HG02798 (cell line): ENCODE data around the gene LYZ.
"Not testable (repeated sequence)": the region's sequence is repeated elsewhere in the genome, so short reads cannot be mapped to it uniquely, and the experiment has no call there.

Experiments used
- ATAC-seq: cut with Tn5 transposase; IDR thresholded peaks from one replicate; pipeline ENCODE4 v1.9.1; 2021; ENCODE audit warnings: mild to moderate bottlenecking; ENCODE audit not compliant: unreplicated experiment, poor library complexity

The LYZ gene

GRCh38 chr12:69348162-69348938 lies at the start of gene LYZ:
TSS of gene LYZ (plus strand) at chr12:69348381. CDS start at chr12:69348409, 28 bp downstream.
- ATAC-seq: no peak

- no peak for ATAC-seq
Observed at GRCh38 chr12:69298947-69299346, 49.2 kb upstream of the LYZ start.

DNA sequence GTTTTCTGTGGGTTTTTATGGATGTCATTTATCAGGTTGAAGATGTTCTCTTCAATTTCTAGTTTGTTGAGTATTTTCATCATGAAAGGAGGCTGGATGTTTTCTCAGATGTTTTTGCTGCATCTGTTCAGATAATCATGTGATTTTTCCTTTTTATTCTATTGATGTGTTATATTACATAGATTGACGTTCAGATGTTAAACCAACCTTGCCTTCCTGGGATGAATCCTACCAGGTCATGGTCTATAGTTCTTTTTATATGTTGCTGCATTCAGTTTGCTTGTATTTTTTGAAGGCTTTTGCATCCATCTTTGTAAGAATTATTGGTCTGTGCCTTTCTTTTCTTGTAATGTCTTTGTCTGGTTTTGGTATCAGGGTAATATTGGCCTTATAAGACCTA lies 43.9 kb upstream of the LYZ start:
- no peak for ATAC-seq

- no peak for ATAC-seq
Observed at GRCh38 chr12:69309461-69309860, 38.7 kb upstream of the LYZ start.

GRCh38 chr12:69313209-69313608 lies 35.0 kb upstream of the LYZ start:
- no peak for ATAC-seq

GRCh38 chr12:69316784-69317183 lies 31.4 kb upstream of the LYZ start:
- ATAC-seq: not testable (repeated sequence)

DNA sequence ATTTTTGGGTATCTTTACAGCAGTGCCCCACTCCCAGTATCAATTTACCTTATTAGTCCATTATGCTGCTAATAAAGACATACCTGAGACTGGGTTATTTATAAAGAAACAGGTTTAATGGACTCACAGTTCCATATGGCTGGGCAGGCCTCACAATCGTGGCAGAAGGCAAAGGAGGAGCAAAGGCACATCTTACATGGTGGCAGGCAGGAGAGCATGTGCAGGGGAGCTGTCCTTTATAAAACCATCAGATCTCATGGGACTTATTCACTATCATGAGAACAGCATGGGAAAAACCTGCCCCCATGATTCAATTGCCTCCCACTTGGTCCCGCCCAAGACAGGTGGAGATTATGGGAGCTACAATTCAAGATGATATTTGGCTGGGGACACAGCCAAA lies 30.9 kb upstream of the LYZ start:
- ATAC-seq: not testable (repeated sequence)

DNA sequence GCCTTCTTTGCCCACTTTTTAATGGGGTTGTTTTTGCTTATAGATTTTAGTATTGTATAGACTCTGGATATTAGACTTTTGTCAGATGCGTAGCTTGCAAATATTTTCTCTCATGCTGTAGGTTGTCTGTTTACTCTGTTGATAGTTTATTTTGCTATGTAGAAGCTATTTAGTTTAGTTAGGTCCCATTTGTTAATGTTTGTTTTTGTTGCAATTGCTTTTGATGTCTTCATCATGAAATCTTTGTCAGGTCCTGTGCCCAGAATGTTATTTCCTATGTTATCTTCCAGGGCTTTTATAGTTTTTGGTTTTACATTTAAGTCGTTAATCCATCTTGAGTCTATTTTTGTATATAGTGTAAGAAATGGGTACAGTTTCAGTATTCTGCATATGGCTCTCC lies 30.0 kb upstream of the LYZ start:
- ATAC-seq: no peak

DNA sequence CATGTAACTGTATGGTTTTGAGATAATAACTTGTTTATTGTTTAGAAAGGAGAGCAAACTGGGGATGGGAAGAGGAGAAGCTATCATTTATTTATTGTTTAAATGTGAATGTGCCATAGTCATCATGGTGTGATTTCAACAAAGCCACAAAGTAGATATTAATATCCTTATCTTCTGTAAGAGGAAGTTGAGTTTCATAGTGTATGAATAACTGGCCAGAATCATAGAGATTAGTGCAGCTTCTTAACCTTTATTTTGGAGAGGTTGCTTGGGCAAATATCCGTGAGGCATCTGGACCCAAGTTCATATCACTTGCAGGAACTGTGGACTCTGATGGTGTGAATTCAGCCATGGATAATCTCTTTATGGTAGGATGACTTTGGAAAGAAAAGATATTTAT lies 26.8 kb upstream of the LYZ start:
- no peak for ATAC-seq

DNA sequence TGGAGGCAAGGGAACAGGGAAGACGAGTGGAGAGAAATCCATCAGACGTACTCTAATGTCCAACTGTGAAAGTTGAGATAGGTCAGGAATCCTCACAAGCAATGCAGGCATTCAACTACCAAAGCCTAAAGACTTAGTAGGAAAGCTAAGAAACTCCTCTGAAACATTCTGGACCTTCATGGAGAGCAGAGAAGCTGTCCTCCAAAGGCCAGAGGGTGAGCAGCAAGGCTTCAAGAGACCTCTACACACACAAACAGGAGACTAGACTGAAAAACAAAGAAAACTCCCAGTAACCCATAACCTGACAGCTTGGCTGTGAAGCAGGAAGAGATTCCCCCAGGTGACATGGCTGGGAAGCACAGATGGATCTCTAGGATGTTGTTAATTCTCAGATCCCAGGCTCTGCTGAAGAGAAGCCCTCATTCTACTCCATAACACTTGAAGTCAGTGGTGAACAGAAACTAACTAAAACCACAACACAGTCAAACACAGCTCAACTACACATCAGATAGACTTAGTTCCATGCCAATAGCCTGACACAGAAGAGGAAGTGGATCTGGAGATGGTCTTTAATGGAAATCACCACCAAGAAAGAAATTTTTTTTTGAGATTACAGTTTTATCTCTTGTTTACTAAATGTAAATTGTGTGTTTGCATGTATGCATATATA lies 23.2 kb upstream of the LYZ start:
- ATAC-seq: peak; percentile 89

DNA sequence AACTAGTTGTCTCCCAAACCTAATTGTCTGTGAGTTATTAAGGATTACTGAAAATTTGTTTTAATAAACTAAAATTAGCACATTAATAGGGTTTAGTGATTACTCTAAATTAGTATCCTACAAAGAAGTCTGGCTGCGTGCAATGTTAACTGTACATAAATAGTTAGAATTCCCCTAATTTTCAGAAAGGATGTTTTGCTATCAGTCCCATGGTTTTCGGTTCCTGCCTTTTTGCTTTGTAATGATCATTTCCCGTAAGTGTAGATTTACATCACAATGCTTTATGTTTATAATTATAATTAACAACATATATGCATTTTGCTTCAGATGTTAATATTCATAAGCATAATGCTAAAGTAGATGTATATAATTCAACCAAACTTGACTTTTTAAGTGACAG lies 19.8 kb upstream of the LYZ start:
- no peak for ATAC-seq

DNA sequence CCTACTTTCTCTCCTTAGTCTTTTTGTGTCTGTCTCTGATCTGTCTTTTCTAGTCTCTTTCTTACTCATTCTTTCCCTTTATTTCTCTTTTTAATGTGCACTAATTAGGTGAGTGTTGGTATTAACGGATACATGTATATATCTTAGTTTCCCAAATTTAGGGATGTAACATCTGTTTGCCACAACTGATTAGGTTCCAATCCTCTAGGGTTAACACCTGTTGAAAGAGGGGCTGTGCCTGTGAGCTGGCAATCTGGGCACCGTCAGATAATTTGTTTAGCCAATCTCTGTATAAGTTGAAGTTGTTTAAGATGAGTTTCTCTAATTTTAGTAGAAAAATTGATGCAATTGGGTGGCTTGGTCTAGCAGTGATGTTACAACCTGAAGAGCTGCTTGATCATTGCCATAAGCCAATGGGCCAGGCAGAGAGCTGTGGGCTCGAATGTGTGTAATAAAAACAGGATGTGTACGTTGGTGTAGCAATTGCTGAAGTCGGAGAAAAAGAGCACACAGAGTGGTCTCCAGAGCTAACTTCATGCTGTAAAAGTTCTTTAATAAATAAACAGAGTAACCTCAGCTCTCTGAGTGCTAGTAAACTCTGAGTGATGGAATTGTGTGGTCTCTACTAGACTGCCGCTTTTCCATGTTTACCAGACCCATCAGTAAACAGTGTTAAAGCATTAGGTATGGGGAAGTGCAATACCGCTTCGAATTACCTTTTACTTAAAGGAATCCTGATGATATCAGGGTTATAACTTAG lies 18.3 kb upstream of the LYZ start:
- ATAC-seq: no peak

- peak; percentile 91 for ATAC-seq
Observed at GRCh38 chr12:69330475-69331473, 17.4 kb upstream of the LYZ start.

DNA sequence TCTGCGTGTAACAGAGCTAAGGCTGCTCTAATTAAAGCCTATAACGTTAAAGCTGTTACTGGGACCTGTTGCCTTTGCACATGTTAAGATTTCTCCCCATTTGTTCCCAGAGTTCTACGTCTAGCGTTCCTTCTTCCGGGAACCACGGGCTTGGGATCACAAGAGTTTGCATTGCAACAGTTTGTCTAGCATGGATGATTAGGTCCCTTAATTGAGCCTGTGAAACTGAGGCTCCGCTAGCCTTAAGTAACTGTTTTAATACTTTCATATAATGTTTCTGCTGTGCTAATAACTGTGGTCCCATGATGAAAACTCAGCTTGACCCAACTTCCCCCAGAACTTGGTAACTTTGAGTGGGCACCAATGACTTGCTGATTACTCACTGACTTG lies 16.7 kb upstream of the LYZ start:
- ATAC-seq: no peak

GRCh38 chr12:69331909-69332684 lies 16.1 kb upstream of the LYZ start:
- ATAC-seq: no peak

- ATAC-seq: no peak
Observed at GRCh38 chr12:69332815-69333358, 15.3 kb upstream of the LYZ start.

- no peak for ATAC-seq
Observed at GRCh38 chr12:69334158-69334557, 14.0 kb upstream of the LYZ start.

- ATAC-seq: no peak
Observed at GRCh38 chr12:69337311-69338090, 10.7 kb upstream of the LYZ start.
